IMR-90 (cell line): ENCODE measurements around the gene RNF2. TPM values are rescaled to one million over a fixed set of nuclear protein-coding genes. Genes with fewer than 3 reads are reported as not detected.

Source experiments
- ATAC-seq: fragments of 200-7000 bp; cut with Tn5 transposase; 2 replicates; pipeline ENCODE4 v1.9.1; 2020; ENCODE audit warnings: low read depth, mild to moderate bottlenecking, moderate library complexity
- BruUV-seq: library from RNA; stranded (reverse); fragments of 400-500 nt; replicated peaks from 2 replicates; lab custom pipeline; 2021; lab: Mats Ljungman, UMichigan
- CTCF ChIA-PET: fragments of 300-600 bp; formaldehyde crosslinking; extraction: SDS; loops from one replicate; lab custom pipeline; 2021; ENCODE audit warnings: antibody characterized with exemption; lab: Yijun Ruan, JAX
- POLR2A ChIA-PET: fragments of 300-600 bp; sonication (Branson Sonifier 250); formaldehyde crosslinking; loops from one replicate; lab custom pipeline; 2022; ENCODE audit warnings: antibody characterized with exemption; ENCODE audit not compliant: unreplicated experiment; lab: Charles Lee
- DNase-seq: peaks from one replicate; pipeline ENCODE4 v3.0.0; 2013
- H2AFZ ChIP-seq: replicated peaks from 2 replicates; pipeline ENCODE3; 2013; ENCODE audit warnings: low read length, mild to moderate bottlenecking; ENCODE audit not compliant: poor library complexity
- H2AK5ac ChIP-seq: 2 replicates; pipeline ENCODE4 v1.6.1; 2013; ENCODE audit warnings: low read depth, low read length, inconsistent platforms
- H2AK9ac ChIP-seq: replicated peaks from 2 replicates; pipeline ENCODE3; 2013; ENCODE audit warnings: mild to moderate bottlenecking, low read depth, low read length, moderate library complexity; ENCODE audit not compliant: poor library complexity
- H2BK120ac ChIP-seq: 2 replicates; pipeline ENCODE4 v1.6.1; 2013; ENCODE audit warnings: low read depth, low read length, inconsistent platforms
- H2BK15ac ChIP-seq: 3 replicates; pipeline ENCODE4 v1.6.1; 2013; ENCODE audit warnings: low read depth, low read length, inconsistent platforms
- H2BK20ac ChIP-seq: 2 replicates; pipeline ENCODE4 v1.6.1; 2013; ENCODE audit warnings: low read depth, mild to moderate bottlenecking, inconsistent platforms, low read length, moderate library complexity
- H2BK5ac ChIP-seq: 2 replicates; pipeline ENCODE4 v1.6.1; 2013; ENCODE audit warnings: mild to moderate bottlenecking, low read depth, low read length, inconsistent platforms; ENCODE audit not compliant: poor library complexity, severe bottlenecking
- H3K14ac ChIP-seq: replicated peaks from 2 replicates; pipeline ENCODE4 v1.6.1; 2013; ENCODE audit warnings: low read depth, low read length, inconsistent platforms
- H3K18ac ChIP-seq: 2 replicates; pipeline ENCODE4 v1.6.1; 2013; ENCODE audit warnings: low read depth, low read length, control low read depth
- H3K23ac ChIP-seq: 2 replicates; pipeline ENCODE4 v1.6.1; 2013; ENCODE audit warnings: low read depth, low read length, inconsistent platforms
- H3K27ac ChIP-seq: 2 replicates; pipeline ENCODE4 v1.5.1; 2013; ENCODE audit warnings: mild to moderate bottlenecking, control low read depth, low read length; ENCODE audit not compliant: insufficient read depth
- H3K27me3 ChIP-seq: 2 replicates; pipeline ENCODE4 v1.6.1; 2013; ENCODE audit warnings: low read length; ENCODE audit not compliant: control insufficient read depth, insufficient read depth
- H3K36me3 ChIP-seq: 2 replicates; pipeline ENCODE4 v1.6.1; 2013; ENCODE audit warnings: low read length, mixed read lengths; ENCODE audit not compliant: control insufficient read depth, insufficient read depth
- H3K4ac ChIP-seq: 2 replicates; pipeline ENCODE4 v1.6.1; 2013; ENCODE audit warnings: low read depth, low read length, inconsistent platforms
- H3K4me1 ChIP-seq: 2 replicates; pipeline ENCODE4 v1.6.1; 2013; ENCODE audit warnings: low read length, mixed read lengths; ENCODE audit not compliant: control insufficient read depth, insufficient read depth
- H3K4me2 ChIP-seq: 2 replicates; pipeline ENCODE4 v1.6.1; 2013; ENCODE audit warnings: low read depth, mild to moderate bottlenecking, control low read depth, low read length, moderate library complexity
- H3K4me3 ChIP-seq: 2 replicates; pipeline ENCODE4 v1.5.1; 2013; ENCODE audit warnings: low read depth, mild to moderate bottlenecking, control low read depth, low read length, moderate library complexity; ENCODE audit not compliant: insufficient read depth
- H3K56ac ChIP-seq: 2 replicates; pipeline ENCODE4 v1.6.1; 2013; ENCODE audit warnings: low read length, inconsistent platforms; ENCODE audit not compliant: insufficient read depth; ENCODE audit errors: extremely low read depth
- H3K79me1 ChIP-seq, 2 experiments: 2 replicates each; pipeline ENCODE4 v1.6.1; 2013; ENCODE audit warnings: low read length in 2 of 2, inconsistent platforms in 1 of 2, low read depth in 1 of 2
- H3K9ac ChIP-seq: 2 replicates; pipeline ENCODE4 v1.6.1; 2013; ENCODE audit warnings: low read depth, low read length, control low read depth
- H3K9me1 ChIP-seq: 2 replicates; pipeline ENCODE4 v1.6.1; 2013; ENCODE audit warnings: low read length, inconsistent platforms; ENCODE audit not compliant: insufficient read depth
- H3K9me3 ChIP-seq: 2 replicates; pipeline ENCODE4 v1.6.1; 2013; ENCODE audit warnings: low read length; ENCODE audit not compliant: control insufficient read depth, insufficient read depth
- H4K20me1 ChIP-seq: 2 replicates; pipeline ENCODE4 v1.6.1; 2013; ENCODE audit warnings: low read length, inconsistent platforms; ENCODE audit not compliant: insufficient read depth
- H4K5ac ChIP-seq: 2 replicates; pipeline ENCODE4 v1.6.1; 2013; ENCODE audit warnings: mild to moderate bottlenecking, low read depth, low read length, control low read depth
- H4K8ac ChIP-seq, 2 experiments: 2 replicates each; pipeline ENCODE4 v1.6.1; 2013; ENCODE audit warnings: low read depth in 2 of 2, low read length in 2 of 2, control low read depth in 1 of 2, inconsistent platforms in 1 of 2
- H4K91ac ChIP-seq: 2 replicates; pipeline ENCODE4 v1.6.1; 2013; ENCODE audit warnings: low read depth, low read length, inconsistent platforms; ENCODE audit not compliant: insufficient read depth
- BHLHE40 ChIP-seq: fragments of 150-350 bp; IDR thresholded peaks from 2 replicates; pipeline ENCODE4 v1.6.1; 2016; ENCODE audit warnings: mild to moderate bottlenecking, low read depth, low read length
- CEBPB ChIP-seq: IDR thresholded peaks from 2 replicates; pipeline ENCODE4 v1.6.1; 2012; ENCODE audit warnings: low read depth, low read length, improper control_type of control experiment
- CHD1 ChIP-seq: IDR thresholded peaks from 2 replicates; pipeline ENCODE4 v1.6.1; 2012; ENCODE audit warnings: low read depth, low read length, improper control_type of control experiment
- FOS ChIP-seq: fragments of 150-350 bp; IDR thresholded peaks from 2 replicates; pipeline ENCODE4 v1.6.1; 2016; ENCODE audit warnings: low read depth, low read length
- MAFK ChIP-seq: IDR thresholded peaks from 2 replicates; pipeline ENCODE4 v1.6.1; 2012; ENCODE audit warnings: low read depth, low read length, improper control_type of control experiment
- MAZ ChIP-seq: IDR thresholded peaks from 2 replicates; pipeline ENCODE4 v1.6.1; 2012; ENCODE audit warnings: low read depth, mild to moderate bottlenecking, low read length, improper control_type of control experiment, moderate library complexity, borderline replicate concordance
- MXI1 ChIP-seq: IDR thresholded peaks from 2 replicates; pipeline ENCODE4 v1.6.1; 2012; ENCODE audit warnings: low read depth, mild to moderate bottlenecking, low read length, moderate library complexity, borderline replicate concordance
- NFE2L2 ChIP-seq: fragments of 150-350 bp; IDR thresholded peaks from 2 replicates; pipeline ENCODE4 v1.6.1; 2016; ENCODE audit warnings: low read depth, mild to moderate bottlenecking, low read length
- POLR2A ChIP-seq: IDR thresholded peaks from 2 replicates; pipeline ENCODE4 v1.6.1; 2012; ENCODE audit warnings: mild to moderate bottlenecking, low read depth, low read length
- RCOR1 ChIP-seq: IDR thresholded peaks from 2 replicates; pipeline ENCODE4 v1.6.1; 2012; ENCODE audit warnings: mild to moderate bottlenecking, low read length, improper control_type of control experiment; ENCODE audit not compliant: insufficient replicate concordance
- RFX5 ChIP-seq: IDR thresholded peaks from 2 replicates; pipeline ENCODE4 v1.8.0; 2012; ENCODE audit warnings: low read depth, mild to moderate bottlenecking, low read length, moderate library complexity
- SMC3 ChIP-seq: fragments of 150-350 bp; IDR thresholded peaks from 2 replicates; pipeline ENCODE4 v1.6.1; 2016; ENCODE audit warnings: low read depth, mild to moderate bottlenecking, antibody characterized with exemption, low read length, moderate library complexity
- USF2 ChIP-seq: fragments of 150-350 bp; IDR thresholded peaks from 2 replicates; pipeline ENCODE4 v1.6.1; 2017; ENCODE audit warnings: mild to moderate bottlenecking, antibody characterized with exemption, low read length, low read depth
- dilution Hi-C: fragments of 300-500 bp; cut with HindIII; formaldehyde crosslinking; loops from one replicate; pipeline ENCODE4 v1.14.3; 2018; ENCODE audit warnings: low sequenced_read_pairs; ENCODE audit not compliant: unreplicated experiment
- in situ Hi-C: fragments of 300-500 bp; cut with MboI; formaldehyde crosslinking; loops from 3 replicates; pipeline ENCODE4 v1.14.3; 2019; ENCODE audit warnings: low sequenced_read_pairs, inconsistent platforms, mixed read lengths
- intact Hi-C: fragments of 100-400 bp; cut with micrococcal nuclease; formaldehyde crosslinking; loops from 2 replicates; pipeline ENCODE4 v1.10.0; 2022
- polyA plus RNA-seq, 3 experiments: library from polyadenylated mRNA; depleted of rRNA; stranded (reverse); fragments of >200 nt; gene quantifications; 2 replicates each; pipeline ENCODE4 v1.2.3, GENCODE V29; 2012; ENCODE audit warnings: low replicate concordance in 1 of 3
- total RNA-seq: library from RNA; depleted of rRNA; stranded (reverse); fragments of >200 nt; gene quantifications from 2 replicates; pipeline ENCODE4 v1.2.3, GENCODE V29; 2012
- TF ChIP-seq, protein P1 (sequence below): fragments of 150-350 bp; IDR thresholded peaks from 2 replicates; pipeline ENCODE4 v1.6.1; 2016; ENCODE audit warnings: low read depth, mild to moderate bottlenecking, low read length, moderate library complexity, borderline replicate concordance
- TF ChIP-seq, protein P2 (sequence below): conservative IDR thresholded peaks from 2 replicates; pipeline ENCODE4 v1.5.1; 2012; ENCODE audit warnings: mild to moderate bottlenecking, low read depth, low read length, improper control_type of control experiment

Gene RNF2
- total and polyA plus RNA-seq, 2 of the 4 experiments (the other 2 are of a cell fraction) = 22.6 to 48.8 TPM

GRCh38 chr1:185087746-185088145 is 42.4 kb downstream of the RNF2 start:
- no peak for TF ChIP-seq CHD1
- no peak for TF ChIP-seq USF2
- no peak for TF ChIP-seq MAFK
- no peak for TF ChIP-seq SMC3
- TF ChIP-seq, protein P1, sequence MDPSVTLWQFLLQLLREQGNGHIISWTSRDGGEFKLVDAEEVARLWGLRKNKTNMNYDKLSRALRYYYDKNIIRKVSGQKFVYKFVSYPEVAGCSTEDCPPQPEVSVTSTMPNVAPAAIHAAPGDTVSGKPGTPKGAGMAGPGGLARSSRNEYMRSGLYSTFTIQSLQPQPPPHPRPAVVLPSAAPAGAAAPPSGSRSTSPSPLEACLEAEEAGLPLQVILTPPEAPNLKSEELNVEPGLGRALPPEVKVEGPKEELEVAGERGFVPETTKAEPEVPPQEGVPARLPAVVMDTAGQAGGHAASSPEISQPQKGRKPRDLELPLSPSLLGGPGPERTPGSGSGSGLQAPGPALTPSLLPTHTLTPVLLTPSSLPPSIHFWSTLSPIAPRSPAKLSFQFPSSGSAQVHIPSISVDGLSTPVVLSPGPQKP = no peak
- TF ChIP-seq, protein P2, sequence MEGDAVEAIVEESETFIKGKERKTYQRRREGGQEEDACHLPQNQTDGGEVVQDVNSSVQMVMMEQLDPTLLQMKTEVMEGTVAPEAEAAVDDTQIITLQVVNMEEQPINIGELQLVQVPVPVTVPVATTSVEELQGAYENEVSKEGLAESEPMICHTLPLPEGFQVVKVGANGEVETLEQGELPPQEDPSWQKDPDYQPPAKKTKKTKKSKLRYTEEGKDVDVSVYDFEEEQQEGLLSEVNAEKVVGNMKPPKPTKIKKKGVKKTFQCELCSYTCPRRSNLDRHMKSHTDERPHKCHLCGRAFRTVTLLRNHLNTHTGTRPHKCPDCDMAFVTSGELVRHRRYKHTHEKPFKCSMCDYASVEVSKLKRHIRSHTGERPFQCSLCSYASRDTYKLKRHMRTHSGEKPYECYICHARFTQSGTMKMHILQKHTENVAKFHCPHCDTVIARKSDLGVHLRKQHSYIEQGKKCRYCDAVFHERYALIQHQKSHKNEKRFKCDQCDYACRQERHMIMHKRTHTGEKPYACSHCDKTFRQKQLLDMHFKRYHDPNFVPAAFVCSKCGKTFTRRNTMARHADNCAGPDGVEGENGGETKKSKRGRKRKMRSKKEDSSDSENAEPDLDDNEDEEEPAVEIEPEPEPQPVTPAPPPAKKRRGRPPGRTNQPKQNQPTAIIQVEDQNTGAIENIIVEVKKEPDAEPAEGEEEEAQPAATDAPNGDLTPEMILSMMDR = no peak
- no peak for TF ChIP-seq CEBPB
- no peak for TF ChIP-seq POLR2A
- TF ChIP-seq MXI1 = no peak
- TF ChIP-seq FOS = no peak
- TF ChIP-seq MAZ = no peak
- TF ChIP-seq RCOR1 = no peak
- no peak for TF ChIP-seq NFE2L2
- no peak for TF ChIP-seq RFX5
- no peak for TF ChIP-seq BHLHE40
- Histone ChIP-seq H3K4me1 (no peaks in the 10 kb centered on the region), H3K18ac (no peak overlapping the region), H4K5ac (no peak overlapping the region), H3K27me3 (no peaks in the 10 kb centered on the region), H2BK5ac (no peak overlapping the region), H3K4me2 (no peak overlapping the region), H3K79me1 (peaks cover 22 to 30% of the 10 kb centered on the region in 2 experiments), H3K4ac (no peak overlapping the region), H3K56ac (no peak overlapping the region), H4K91ac (no peak overlapping the region), H4K8ac (no peak overlapping the region), H3K36me3 (peaks cover 6% of the 10 kb centered on the region), H3K4me3 (no peak overlapping the region), H2BK120ac (no peak overlapping the region), H3K9me1 (no peaks in the 10 kb centered on the region), H3K9ac (no peak overlapping the region), H3K27ac (no peak overlapping the region), H2BK15ac (no peak overlapping the region), H2AFZ (no peak overlapping the region), H4K20me1 (peaks cover 4% of the 10 kb centered on the region; the same call in 1 of the 2 replicates), H2AK5ac (no peak overlapping the region), H3K9me3 (no peaks in the 10 kb centered on the region), H3K23ac (no peak overlapping the region), H3K14ac (no peak overlapping the region), H2AK9ac (no peak overlapping the region), H2BK20ac (no peak overlapping the region)
- ATAC-seq = no peak
- intact Hi-C loops = no loop called here
- no peak for DNase-seq
- dilution Hi-C loops = no loop called here
- ChIA-PET POLR2A (no interaction called here), CTCF (no interaction called here)
- in situ Hi-C loops = no loop called here
- BruUV-seq = no TSS peak
